OCI-LY3 (cell line): ENCODE results near the gene SCRN1.

Source experiments
- H2AFZ ChIP-seq: fragments of 200-600, 300-600 bp; shearing (Covaris generic); 2 replicates; pipeline ENCODE4 v1.6.0; 2014; ENCODE audit warnings: antibody characterized with exemption, low read depth, low read length
- H3K27ac ChIP-seq: fragments of 200-600, 300-600 bp; sonication (generic); 2 replicates; pipeline ENCODE4 v1.5.1; 2014; ENCODE audit warnings: mild to moderate bottlenecking, low read length, moderate library complexity, mixed read lengths
- H3K27me3 ChIP-seq: fragments of 200-600, 300-600 bp; sonication (generic); 2 replicates; pipeline ENCODE4 v1.6.1; 2014; ENCODE audit warnings: low read depth, low read length, mixed read lengths
- H3K36me3 ChIP-seq: fragments of 200-600, 300-600 bp; sonication (generic); replicated peaks from 2 replicates; pipeline ENCODE3; 2014; ENCODE audit warnings: low read depth, low read length, mixed read lengths
- H3K4me1 ChIP-seq: fragments of 300-600, 200-600 bp; sonication (generic); 2 replicates; pipeline ENCODE4 v1.6.1; 2014; ENCODE audit warnings: low read length, mixed read lengths
- H3K4me2 ChIP-seq: fragments of 200-600, 300-600 bp; sonication (generic); 2 replicates; pipeline ENCODE4 v1.6.1; 2014; ENCODE audit warnings: low read length, mixed read lengths
- H3K4me3 ChIP-seq: fragments of 300-600, 200-600 bp; sonication (generic); 2 replicates; pipeline ENCODE4 v1.5.1; 2014; ENCODE audit warnings: antibody characterized with exemption, mild to moderate bottlenecking, low read length, moderate library complexity
- H3K79me2 ChIP-seq: fragments of 300-600, 200-600 bp; shearing (Covaris generic); 2 replicates; pipeline ENCODE4 v1.6.1; 2014; ENCODE audit warnings: mild to moderate bottlenecking, low read length, mixed read lengths
- H3K9ac ChIP-seq: fragments of 300-600, 200-600 bp; shearing (Covaris generic); 2 replicates; pipeline ENCODE4 v1.6.0; 2014; ENCODE audit warnings: mild to moderate bottlenecking, low read length, moderate library complexity
- H3K9me3 ChIP-seq: fragments of 200-600, 300-600 bp; shearing (Covaris generic); 2 replicates; pipeline ENCODE4 v1.6.1; 2014; ENCODE audit warnings: low read length, mixed read lengths; ENCODE audit not compliant: insufficient read depth
- H4K20me1 ChIP-seq: fragments of 200-600, 300-600 bp; sonication (generic); 2 replicates; pipeline ENCODE4 v1.6.1; 2016; ENCODE audit warnings: low read length, mixed read lengths; ENCODE audit not compliant: insufficient read depth
- CTCF ChIP-seq: fragments of 200-600, 300-600 bp; sonication (generic); IDR thresholded peaks from 2 replicates; pipeline ENCODE4 v1.5.1; 2014; ENCODE audit warnings: antibody characterized with exemption, low read length, low read depth
- EZH2phosphoT487 ChIP-seq: fragments of 200-600 bp; shearing (Covaris generic); IDR thresholded peaks from 2 replicates; pipeline ENCODE4 v1.6.1; 2018; ENCODE audit warnings: antibody characterized with exemption, mixed run types, low read depth

SCRN1 gene

GRCh38 chr7:29881724-29882123 lies 107.9 kb downstream of the SCRN1 start:
- no peak overlapping the region for H3K4me3 ChIP-seq
- H4K20me1 ChIP-seq: no peaks in the 10 kb centered on the region
- H3K27ac ChIP-seq: no peak overlapping the region
- no peaks in the 10 kb centered on the region for H3K27me3 ChIP-seq
- no peak for TF ChIP-seq CTCF
- no peak for TF ChIP-seq EZH2phosphoT487
- no peak overlapping the region for H3K4me2 ChIP-seq
- no peaks in the 10 kb centered on the region for H3K4me1 ChIP-seq
- H3K9ac ChIP-seq: no peak overlapping the region
- H3K79me2 ChIP-seq: no peaks in the 10 kb centered on the region
- no peaks in the 10 kb centered on the region for H3K36me3 ChIP-seq
- no peak overlapping the region for H2AFZ ChIP-seq
- H3K9me3 ChIP-seq: no peaks in the 10 kb centered on the region

DNA sequence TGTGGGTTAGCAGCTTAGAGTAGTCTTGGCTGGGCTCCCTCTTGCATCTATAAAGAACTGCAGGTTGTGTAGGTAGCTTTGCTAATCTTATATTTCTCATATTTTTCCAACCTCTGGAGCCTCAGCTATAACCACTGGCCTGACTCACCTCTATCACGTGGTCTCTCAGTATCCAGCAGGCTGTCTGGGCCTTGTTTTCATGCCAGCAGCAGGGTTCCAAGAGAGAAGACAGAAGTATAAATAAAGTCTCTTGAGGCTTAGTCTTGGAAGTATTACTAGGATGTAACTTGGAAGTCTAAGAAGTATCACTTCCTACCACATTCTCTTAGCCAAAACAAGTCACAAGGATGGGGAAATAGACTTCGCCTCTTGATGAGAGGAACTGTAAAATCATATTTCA lies 110.0 kb downstream of the SCRN1 start:
- no peaks in the 10 kb centered on the region for H4K20me1 ChIP-seq
- H3K27me3 ChIP-seq: no peaks in the 10 kb centered on the region
- H3K79me2 ChIP-seq: no peaks in the 10 kb centered on the region
- H3K9ac ChIP-seq: no peak overlapping the region
- no peak overlapping the region for H3K4me2 ChIP-seq
- no peak overlapping the region for H2AFZ ChIP-seq
- no peak overlapping the region for H3K27ac ChIP-seq
- TF ChIP-seq EZH2phosphoT487 (no peak), CTCF (no peak)
- no peak overlapping the region for H3K4me3 ChIP-seq
- H3K9me3 ChIP-seq: no peaks in the 10 kb centered on the region
- H3K36me3 ChIP-seq: no peaks in the 10 kb centered on the region
- no peaks in the 10 kb centered on the region for H3K4me1 ChIP-seq

DNA sequence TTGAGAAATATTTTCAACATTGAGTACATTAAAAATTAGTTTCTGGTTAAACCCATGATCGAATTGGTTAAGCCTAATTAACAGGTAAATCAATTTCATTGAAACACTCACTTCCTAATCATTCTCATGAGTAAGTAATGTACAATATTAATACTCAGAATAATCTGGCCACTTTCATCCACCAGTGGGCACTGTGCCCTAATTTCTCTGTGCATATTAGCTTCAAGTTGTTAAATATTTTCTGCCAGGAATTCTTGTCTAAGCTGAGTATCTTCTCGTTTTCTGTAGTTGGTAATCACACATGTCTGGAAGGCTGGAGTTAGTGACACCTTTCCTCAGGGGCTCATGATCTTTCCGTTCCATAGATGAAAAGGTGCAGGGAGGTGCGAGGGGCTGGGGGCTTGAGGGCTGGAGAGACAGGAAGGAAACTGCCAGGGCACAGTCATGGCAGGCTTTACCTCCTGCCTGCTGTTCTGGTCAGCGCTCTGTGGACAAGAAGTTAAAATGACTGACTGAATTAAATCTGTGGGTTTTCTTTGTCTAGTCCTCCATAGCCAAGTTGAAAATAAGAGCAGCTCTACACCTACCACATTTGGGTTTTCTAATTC lies 111.4 kb downstream of the SCRN1 start:
- Histone ChIP-seq H3K36me3 (no peaks in the 10 kb centered on the region), H3K79me2 (no peaks in the 10 kb centered on the region), H3K9me3 (no peaks in the 10 kb centered on the region), H3K4me3 (no peak overlapping the region), H3K27me3 (no peaks in the 10 kb centered on the region), H4K20me1 (no peaks in the 10 kb centered on the region), H3K9ac (no peak overlapping the region), H3K4me2 (peak overlapping the region; percentile 39), H3K4me1 (no peaks in the 10 kb centered on the region), H3K27ac (no peak overlapping the region), H2AFZ (no peak overlapping the region; the same call in 1 of the 2 replicates)
- TF ChIP-seq CTCF (peak; percentile 60), EZH2phosphoT487 (no peak)

DNA sequence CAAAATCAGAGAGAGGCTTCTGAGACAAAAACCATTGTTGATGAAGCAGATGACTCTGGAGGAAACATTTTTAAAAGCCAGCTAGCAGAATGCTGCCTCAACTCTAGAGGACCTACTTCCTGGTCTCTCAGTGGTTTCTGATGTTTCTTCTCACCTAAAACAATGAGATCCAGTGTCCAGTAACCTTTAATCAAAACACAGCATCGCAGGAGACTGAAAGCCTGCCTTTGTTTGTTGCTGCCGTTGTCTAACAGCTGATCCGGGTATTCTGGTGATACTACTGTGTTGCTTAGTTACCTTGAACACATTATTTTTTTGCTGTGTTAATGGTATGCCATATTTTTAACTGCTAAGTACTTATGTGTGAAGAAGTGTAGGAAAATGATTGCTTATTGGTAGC lies 112.4 kb downstream of the SCRN1 start:
- H3K9ac ChIP-seq: no peak overlapping the region
- H3K4me3 ChIP-seq: no peak overlapping the region
- H3K27me3 ChIP-seq: no peaks in the 10 kb centered on the region
- no peak overlapping the region for H2AFZ ChIP-seq
- H3K4me2 ChIP-seq: no peak overlapping the region
- no peaks in the 10 kb centered on the region for H3K36me3 ChIP-seq
- no peaks in the 10 kb centered on the region for H4K20me1 ChIP-seq
- H3K27ac ChIP-seq: no peak overlapping the region
- H3K9me3 ChIP-seq: no peaks in the 10 kb centered on the region
- TF ChIP-seq CTCF (no peak), EZH2phosphoT487 (no peak)
- no peaks in the 10 kb centered on the region for H3K4me1 ChIP-seq
- H3K79me2 ChIP-seq: no peaks in the 10 kb centered on the region
